SK-N-DZ (cell line): Measurements from ENCODE around the gene SPATA9.
A peak's percentile ranks its signal among the peaks of the same experiment; 100 is the strongest.
"Not testable (repeated sequence)": the region's sequence is repeated elsewhere in the genome, so short reads cannot be mapped to it uniquely, and the experiment has no call there.

Experiments
- DNase-seq: peaks from one replicate; pipeline ENCODE4 v3.0.0-alpha.2; 2015; ENCODE audit warnings: low spot score

The SPATA9 gene

GRCh38 chr5:95646569-95647431 lies 36.0 kb downstream of the SPATA9 start, which contains the start of gene RFESD:
TSS of gene RFESD (plus strand) at chr5:95646777. CDS start at chr5:95652272, 5,495 bp downstream.
- DNase-seq = peak; percentile 98

GRCh38 chr5:95646226-95646568 lies 36.6 kb downstream of the SPATA9 start:
- not testable (repeated sequence) for DNase-seq

- DNase-seq = peak; percentile 58
Measured at GRCh38 chr5:95644351-95645042, 38.3 kb downstream of the SPATA9 start.

- DNase-seq = no peak
Measured at GRCh38 chr5:95643152-95643551, 39.6 kb downstream of the SPATA9 start.

- DNase-seq = peak; percentile 11
Measured at GRCh38 chr5:95641741-95642220, 41.0 kb downstream of the SPATA9 start.

GRCh38 chr5:95638632-95639031 lies 44.2 kb downstream of the SPATA9 start:
- no peak for DNase-seq

GRCh38 chr5:95634081-95634480 lies 48.7 kb downstream of the SPATA9 start:
- no peak for DNase-seq

GRCh38 chr5:95633671-95634070 lies 49.1 kb downstream of the SPATA9 start:
- no peak for DNase-seq

GRCh38 chr5:95632942-95633341 lies 49.8 kb downstream of the SPATA9 start:
- not testable (repeated sequence) for DNase-seq

- DNase-seq = no peak
Measured at GRCh38 chr5:95631991-95632675, 50.7 kb downstream of the SPATA9 start.

GRCh38 chr5:95631255-95631958 lies 51.4 kb downstream of the SPATA9 start:
- no peak for DNase-seq

GRCh38 chr5:95630394-95630917 lies 52.3 kb downstream of the SPATA9 start:
- no peak for DNase-seq

GRCh38 chr5:95628933-95629332 lies 53.9 kb downstream of the SPATA9 start:
- no peak for DNase-seq

GRCh38 chr5:95627971-95628810 lies 54.6 kb downstream of the SPATA9 start:
- no peak for DNase-seq

GRCh38 chr5:95626701-95627100 lies 56.1 kb downstream of the SPATA9 start:
- no peak for DNase-seq

- DNase-seq = no peak
Measured at GRCh38 chr5:95624368-95624767, 58.4 kb downstream of the SPATA9 start.

GRCh38 chr5:95623706-95624105 lies 59.1 kb downstream of the SPATA9 start:
- DNase-seq = no peak

GRCh38 chr5:95621839-95622629 lies 60.8 kb downstream of the SPATA9 start:
- no peak for DNase-seq
